Gastrocnemius medialis (tissue), 4 donors: Measurements from ENCODE around the gene PLXNA1.

Source experiments
- POLR2A ChIP-seq, 2 donors: fragments of 450-650 bp; IDR thresholded peaks; one replicate each; pipeline ENCODE4 v1.6.1; 2017; ENCODE audit warnings: antibody characterized with exemption in 2 of 2, mild to moderate bottlenecking in 2 of 2, moderate library complexity in 2 of 2
- TF ChIP-seq, protein P1 (sequence below), 5 experiments: fragments of 450-650 bp in 3 of 5; fragments of 200-600 bp in 2 of 5; sonication (generic) in 2 of 5; IDR thresholded peaks in 4 of 5; conservative IDR thresholded peaks in 1 of 5; 1 replicate in 4 of 5; 2 replicates in 1 of 5; pipeline ENCODE4 v1.5.1; 2016 to 2019; ENCODE audit warnings: antibody characterized with exemption in 5 of 5, mild to moderate bottlenecking in 3 of 5, moderate library complexity in 3 of 5

GRCh38 chr3:126983653-126984390, 907 bp downstream of the PLXNA1 start:
- TF ChIP-seq, protein P1, sequence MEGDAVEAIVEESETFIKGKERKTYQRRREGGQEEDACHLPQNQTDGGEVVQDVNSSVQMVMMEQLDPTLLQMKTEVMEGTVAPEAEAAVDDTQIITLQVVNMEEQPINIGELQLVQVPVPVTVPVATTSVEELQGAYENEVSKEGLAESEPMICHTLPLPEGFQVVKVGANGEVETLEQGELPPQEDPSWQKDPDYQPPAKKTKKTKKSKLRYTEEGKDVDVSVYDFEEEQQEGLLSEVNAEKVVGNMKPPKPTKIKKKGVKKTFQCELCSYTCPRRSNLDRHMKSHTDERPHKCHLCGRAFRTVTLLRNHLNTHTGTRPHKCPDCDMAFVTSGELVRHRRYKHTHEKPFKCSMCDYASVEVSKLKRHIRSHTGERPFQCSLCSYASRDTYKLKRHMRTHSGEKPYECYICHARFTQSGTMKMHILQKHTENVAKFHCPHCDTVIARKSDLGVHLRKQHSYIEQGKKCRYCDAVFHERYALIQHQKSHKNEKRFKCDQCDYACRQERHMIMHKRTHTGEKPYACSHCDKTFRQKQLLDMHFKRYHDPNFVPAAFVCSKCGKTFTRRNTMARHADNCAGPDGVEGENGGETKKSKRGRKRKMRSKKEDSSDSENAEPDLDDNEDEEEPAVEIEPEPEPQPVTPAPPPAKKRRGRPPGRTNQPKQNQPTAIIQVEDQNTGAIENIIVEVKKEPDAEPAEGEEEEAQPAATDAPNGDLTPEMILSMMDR (IDR thresholded peaks at IDR 0.05 in 4 of 5, conservative IDR thresholded peaks at IDR 0.05 in 1 of 5): no peak
- TF ChIP-seq POLR2A (IDR thresholded peaks at IDR 0.05): no peak
